DND-41 (cell line): ENCODE measurements around the gene OVOL1.

Experiments
- ATAC-seq: fragments of 200-7000 bp; cut with Tn5 transposase; 3 replicates; pipeline ENCODE4 v1.9.1; 2021; ENCODE audit warnings: low read depth; ENCODE audit not compliant: insufficient read depth
- DNase-seq: peaks from one replicate; pipeline ENCODE4 v3.0.0-alpha.2; 2020
- H2AFZ ChIP-seq: 2 replicates; pipeline ENCODE4 v1.6.0; 2012; ENCODE audit warnings: low read depth, low read length
- H3K27ac ChIP-seq: 2 replicates; pipeline ENCODE4 v1.5.1; 2012; ENCODE audit warnings: low read length, inconsistent platforms
- H3K27me3 ChIP-seq: fragments of 200-600 bp; sonication (generic); 2 replicates; pipeline ENCODE4 v1.6.0; 2012; ENCODE audit warnings: low read length, mild to moderate bottlenecking, inconsistent platforms; ENCODE audit not compliant: insufficient read depth, poor library complexity
- H3K36me3 ChIP-seq: 2 replicates; pipeline ENCODE4 v1.5.1; 2012; ENCODE audit warnings: low read length, inconsistent platforms; ENCODE audit not compliant: insufficient read depth
- H3K4me1 ChIP-seq: 2 replicates; pipeline ENCODE4 v1.5.1; 2012; ENCODE audit warnings: mild to moderate bottlenecking, low read length; ENCODE audit not compliant: insufficient read depth
- H3K4me2 ChIP-seq: 2 replicates; pipeline ENCODE4 v1.6.0; 2012; ENCODE audit warnings: mild to moderate bottlenecking, moderate library complexity, low read length, inconsistent platforms; ENCODE audit not compliant: insufficient read depth
- H3K4me3 ChIP-seq, 2 experiments: fragments of 200-600 bp in 1 of 2; shearing (Covaris generic) in 1 of 2; 2 replicates each; pipeline ENCODE4 v1.5.1; 2012 to 2016; ENCODE audit warnings: inconsistent platforms in 2 of 2, low read length in 2 of 2, mild to moderate bottlenecking in 2 of 2, low read depth in 1 of 2, moderate library complexity in 1 of 2
- H3K79me2 ChIP-seq: 2 replicates; pipeline ENCODE4 v1.6.0; 2012; ENCODE audit warnings: low read length, inconsistent platforms; ENCODE audit not compliant: insufficient read depth
- H3K9ac ChIP-seq: 2 replicates; pipeline ENCODE4 v1.6.0; 2012; ENCODE audit warnings: low read depth, mild to moderate bottlenecking, inconsistent platforms, low read length, moderate library complexity
- H3K9me3 ChIP-seq: 2 replicates; pipeline ENCODE4 v1.5.1; 2012; ENCODE audit warnings: low read length, moderate library complexity, mild to moderate bottlenecking, inconsistent platforms; ENCODE audit not compliant: insufficient read depth, severe bottlenecking
- H4K20me1 ChIP-seq: 2 replicates; pipeline ENCODE4 v1.6.0; 2012; ENCODE audit warnings: low read length; ENCODE audit not compliant: insufficient read depth
- CTCF ChIP-seq: IDR thresholded peaks from 2 replicates; pipeline ENCODE4 v1.5.1; 2012; ENCODE audit warnings: borderline replicate concordance, low read length, moderate library complexity, mild to moderate bottlenecking; ENCODE audit not compliant: poor library complexity, severe bottlenecking; ENCODE audit errors: extremely low read depth
- EZH2 ChIP-seq: IDR thresholded peaks from 3 replicates; pipeline ENCODE4 v1.6.1; 2012; ENCODE audit warnings: borderline replicate concordance, low read depth, mild to moderate bottlenecking, moderate library complexity, low read length, inconsistent platforms; ENCODE audit not compliant: severe bottlenecking

OVOL1 gene

GRCh38 chr11:65811764-65812475 is 25.1 kb downstream of the OVOL1 start:
- Histone ChIP-seq H3K27me3 (no peaks in the 10 kb centered on the region), H4K20me1 (0 out of 2 replicates have a peak, but pooled peaks cover 3% of the 10 kb centered on the region)

GRCh38 chr11:65814131-65814985 is 27.5 kb downstream of the OVOL1 start:
- H4K20me1 ChIP-seq, result 0 out of 2 replicates have a peak, but pooled peaks cover 3% of the 10 kb centered on the region
- H3K4me1 ChIP-seq, result peaks cover 19% of the 10 kb centered on the region
- TF ChIP-seq EZH2 (no peak), CTCF (no peak)
- no peak overlapping the region for H3K4me3 ChIP-seq
- no peak overlapping the region for H3K9ac ChIP-seq
- H3K9me3 ChIP-seq, result no peaks in the 10 kb centered on the region
- ATAC-seq, result no peak
- H3K79me2 ChIP-seq, result peaks cover 10% of the 10 kb centered on the region; the same call in 1 of the 2 replicates
- H2AFZ ChIP-seq, result no peak overlapping the region
- H3K36me3 ChIP-seq, result no peaks in the 10 kb centered on the region
- no peak overlapping the region for H3K27ac ChIP-seq
- no peaks in the 10 kb centered on the region for H3K27me3 ChIP-seq
- H3K4me2 ChIP-seq, result no peak overlapping the region
- DNase-seq, result no peak

More at GRCh38 chr11:65811764-65812475, 25.1 kb downstream of the OVOL1 start:
- H3K9ac ChIP-seq, result no peak overlapping the region
- 0 out of 2 replicates have a peak, but pooled peaks cover 2% of the 10 kb centered on the region for H3K79me2 ChIP-seq
- DNase-seq (no peak), ATAC-seq (no peak)
- no peaks in the 10 kb centered on the region for H3K36me3 ChIP-seq
- H3K4me2 ChIP-seq, result no peak overlapping the region
- no peak overlapping the region for H3K4me3 ChIP-seq
- H3K4me1 ChIP-seq, result peaks cover 7% of the 10 kb centered on the region
- H3K27ac ChIP-seq, result no peak overlapping the region
- H2AFZ ChIP-seq, result no peak overlapping the region
- TF ChIP-seq EZH2 (no peak), CTCF (no peak)
- no peaks in the 10 kb centered on the region for H3K9me3 ChIP-seq

GRCh38 chr11:65814986-65815565 is 28.2 kb downstream of the OVOL1 start:
- no peaks in the 10 kb centered on the region for H3K36me3 ChIP-seq
- H3K4me3 ChIP-seq, result no peak overlapping the region
- no peak overlapping the region for H3K9ac ChIP-seq
- 0 out of 2 replicates have a peak, but pooled peaks cover 3% of the 10 kb centered on the region for H4K20me1 ChIP-seq
- ATAC-seq, result no peak
- no peak overlapping the region for H3K27ac ChIP-seq
- TF ChIP-seq EZH2 (no peak), CTCF (no peak)
- H2AFZ ChIP-seq, result no peak overlapping the region
- H3K27me3 ChIP-seq, result no peaks in the 10 kb centered on the region
- no peak overlapping the region for H3K4me2 ChIP-seq
- peaks cover 10% of the 10 kb centered on the region; the same call in 1 of the 2 replicates for H3K79me2 ChIP-seq
- DNase-seq, result no peak
- peaks cover 19% of the 10 kb centered on the region for H3K4me1 ChIP-seq
- H3K9me3 ChIP-seq, result no peaks in the 10 kb centered on the region
